Stimulated activated CD4-positive, alpha-beta T cell treated with anti-CD3 and anti-CD28 coated beads, Interleukin-15, amount 100 ng/mL, for 48 hours (primary cell): ENCODE results near the gene DOK7.

Source experiments
- DNase-seq, 2 donors: peaks; one replicate each; pipeline ENCODE4 v3.0.0-alpha.2; 2020; ENCODE audit warnings: low read depth in 2 of 2

DOK7 gene

DNA sequence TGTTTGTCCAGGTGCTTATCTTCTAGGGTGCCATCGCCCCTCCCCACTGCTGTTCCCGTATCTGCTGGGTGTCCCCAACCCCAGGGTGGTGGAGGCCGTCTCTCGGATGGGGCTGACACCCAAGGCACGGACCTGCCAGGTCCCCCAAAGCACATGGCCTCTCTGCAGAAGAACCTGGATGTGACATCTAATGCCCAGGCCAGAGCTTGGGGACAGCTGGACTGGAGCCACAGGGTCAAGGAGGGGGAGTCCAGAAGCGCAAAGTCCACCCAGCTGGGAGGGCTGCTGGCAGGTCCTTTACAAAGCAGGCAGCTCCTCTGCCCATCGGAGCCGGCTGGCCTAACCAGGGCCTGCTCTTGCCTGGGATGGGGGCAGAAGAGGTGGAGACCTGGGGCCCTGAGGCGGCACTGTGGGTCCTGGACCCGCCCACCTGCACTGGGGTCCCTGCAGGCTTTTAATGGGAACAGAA lies 751 bp upstream of the DOK7 start:
- DNase-seq: no peak

- DNase-seq: no peak
Observed at GRCh38 chr4:3463556-3464348, 646 bp downstream of the DOK7 start.

GRCh38 chr4:3464349-3464905 lies 1.3 kb downstream of the DOK7 start:
- DNase-seq: no peak

DNA sequence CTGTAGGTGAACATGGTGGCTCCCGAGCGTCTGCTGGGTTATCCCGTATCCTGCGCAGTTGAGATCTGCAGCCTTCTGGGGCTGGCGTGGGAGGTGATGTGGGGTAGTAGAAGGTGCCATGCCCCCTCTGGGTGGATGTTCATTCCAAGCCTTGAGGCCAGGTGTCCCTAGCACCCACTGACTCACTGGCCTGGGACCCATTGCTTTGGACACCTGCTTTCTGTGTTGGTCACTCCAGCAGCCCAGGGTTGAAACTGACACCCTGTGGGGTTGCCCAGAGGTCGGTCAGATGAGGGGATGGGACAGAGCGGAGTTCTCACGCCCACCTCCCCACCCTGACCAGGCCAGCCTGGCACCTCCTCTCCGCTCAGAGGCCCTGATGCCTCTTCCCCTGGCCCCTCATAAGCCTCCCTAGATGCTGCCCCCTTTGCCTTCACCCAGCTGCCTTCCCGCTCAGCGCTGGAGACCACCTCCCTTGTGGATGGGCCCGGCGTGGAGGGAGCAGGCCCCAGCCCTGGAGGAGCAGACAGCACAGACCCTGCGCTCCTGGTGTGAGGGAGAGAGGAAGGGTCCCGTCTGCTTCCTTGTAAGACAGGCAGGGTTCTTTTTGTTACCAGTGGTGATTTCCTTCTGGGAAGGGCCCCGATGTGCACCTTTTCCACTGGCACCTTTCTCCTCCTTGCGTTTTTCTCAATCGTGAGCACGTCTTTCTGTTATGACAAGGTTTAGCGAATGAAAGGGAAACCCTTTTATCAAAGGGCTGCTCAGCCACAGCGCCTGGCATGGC lies 2.0 kb downstream of the DOK7 start:
- DNase-seq: no peak

- no peak for DNase-seq
Observed at GRCh38 chr4:3465698-3466671, 2.9 kb downstream of the DOK7 start.

- no peak for DNase-seq
Observed at GRCh38 chr4:3466691-3467600, 3.8 kb downstream of the DOK7 start.

DNA sequence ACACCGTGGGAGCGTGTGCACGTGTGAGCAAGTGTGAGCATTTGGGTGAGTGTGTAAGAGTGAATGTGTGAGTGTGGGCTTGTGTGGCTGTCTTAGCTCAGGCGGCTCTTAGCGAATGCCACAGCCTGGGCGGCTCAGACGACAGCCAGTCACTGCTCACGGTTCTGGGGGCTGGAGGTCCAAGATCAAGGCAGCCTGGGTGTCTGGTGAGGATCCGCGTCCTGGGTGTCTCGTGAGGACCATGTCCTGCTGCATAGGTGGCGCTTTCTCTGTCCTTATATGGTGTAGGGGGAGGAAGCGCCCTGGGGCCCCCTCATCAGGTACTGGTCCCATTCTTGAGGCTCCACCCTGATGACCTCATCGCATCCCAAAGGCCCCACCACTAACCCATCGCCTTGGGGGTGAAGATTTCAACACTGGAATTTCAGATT lies 4.5 kb downstream of the DOK7 start:
- DNase-seq: no peak

DNA sequence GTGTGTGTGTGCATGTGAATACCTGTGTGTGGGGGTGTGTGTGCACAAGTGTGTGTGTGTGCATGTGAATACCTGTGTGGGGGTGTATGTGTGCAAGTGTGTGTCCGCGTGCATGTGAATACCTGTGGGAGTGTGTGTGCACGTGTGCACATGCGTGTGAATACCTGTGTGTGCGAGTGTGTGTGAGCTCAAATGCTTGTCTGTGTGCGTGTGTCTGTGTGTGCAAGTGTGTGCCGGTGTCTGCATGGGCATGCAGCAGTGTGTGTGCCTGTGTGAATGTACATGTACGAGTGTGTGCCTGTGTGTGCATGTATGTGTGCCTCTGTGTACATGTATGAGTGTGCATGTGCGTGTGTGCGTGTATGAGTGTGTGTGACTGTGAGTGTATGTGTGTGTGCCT lies 5.0 kb downstream of the DOK7 start:
- no peak for DNase-seq

GRCh38 chr4:3468804-3469203 lies 5.7 kb downstream of the DOK7 start:
- no peak for DNase-seq

DNA sequence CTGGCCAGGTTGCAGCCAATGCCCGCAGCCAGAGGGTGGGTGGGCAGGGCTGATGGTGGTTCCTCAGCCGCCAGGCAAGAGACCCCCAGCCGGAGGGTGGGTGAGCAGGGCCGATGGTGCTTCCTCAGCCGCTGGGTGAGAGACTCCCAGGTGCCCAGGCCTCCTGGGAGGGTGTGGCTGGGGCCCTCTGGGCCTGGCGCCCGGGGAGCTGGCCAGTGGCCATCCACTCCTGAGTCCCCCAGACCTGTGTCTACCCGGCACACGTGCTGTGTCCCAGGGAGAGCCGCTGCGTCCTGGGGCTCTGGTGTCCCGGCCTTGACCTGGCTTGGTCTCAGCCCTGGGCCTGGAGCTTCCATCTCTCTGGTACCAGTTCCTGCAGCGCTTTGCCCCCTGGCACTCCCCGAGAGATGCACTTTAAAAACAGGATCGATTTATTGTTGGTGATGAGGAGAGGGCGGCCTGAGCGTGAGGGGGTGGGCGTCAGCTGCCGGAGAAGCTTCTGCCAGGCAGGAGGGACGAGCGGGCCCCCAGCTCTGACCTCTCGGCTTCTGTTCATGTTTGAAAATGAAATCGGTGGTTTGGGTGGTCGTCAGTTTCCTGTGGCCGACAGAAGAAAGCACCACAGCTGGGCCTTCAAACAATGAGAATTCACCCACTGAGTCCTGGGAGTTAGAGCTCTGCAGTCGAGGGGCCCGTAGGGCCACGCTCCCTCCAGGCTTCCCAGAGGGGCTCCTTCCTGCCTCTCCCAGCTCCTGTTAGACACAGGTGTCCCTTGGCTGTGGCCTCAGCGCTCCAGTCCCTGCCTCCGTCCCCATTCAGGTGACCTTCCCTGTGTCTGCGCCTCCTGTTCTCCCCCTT lies 6.5 kb downstream of the DOK7 start:
- DNase-seq: no peak

- no peak for DNase-seq
Observed at GRCh38 chr4:3470244-3471097, 7.4 kb downstream of the DOK7 start.

DNA sequence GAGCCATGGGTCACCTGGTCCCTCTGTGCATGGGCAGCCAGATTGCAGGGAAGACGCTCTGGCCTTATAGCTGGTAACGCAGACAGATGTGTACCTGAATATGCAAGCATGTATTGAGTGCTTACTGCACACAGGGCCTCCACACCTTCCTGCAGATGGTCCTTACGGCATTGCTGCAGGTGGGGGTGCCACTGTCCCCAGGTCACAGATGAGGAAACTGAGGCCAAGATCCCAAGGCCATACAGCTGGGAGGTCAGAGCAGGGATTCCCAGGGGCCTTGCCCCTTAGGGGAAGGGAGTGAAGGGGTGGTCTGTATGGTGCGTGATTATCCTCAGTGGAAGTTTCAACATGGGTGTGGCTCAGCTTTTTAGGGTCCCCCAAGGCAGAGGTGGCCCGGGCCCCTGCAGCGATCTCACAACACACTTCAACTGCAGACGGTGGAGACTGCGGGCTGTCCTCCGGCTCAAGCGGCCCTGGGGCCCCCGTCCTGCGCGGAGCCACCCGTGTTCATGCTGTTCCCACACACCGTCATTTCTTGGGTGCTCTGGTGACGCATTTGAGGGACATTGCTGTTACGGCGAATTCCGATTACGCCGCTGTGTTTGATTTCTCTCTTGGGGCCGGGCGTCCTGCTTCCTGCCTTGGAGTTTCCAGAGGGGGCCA lies 8.1 kb downstream of the DOK7 start:
- DNase-seq: no peak

GRCh38 chr4:3471886-3472285 lies 8.8 kb downstream of the DOK7 start:
- no peak for DNase-seq

- DNase-seq: no peak
Observed at GRCh38 chr4:3472411-3473141, 9.5 kb downstream of the DOK7 start.

- DNase-seq: no peak
Observed at GRCh38 chr4:3473181-3473950, 10.3 kb downstream of the DOK7 start.

- DNase-seq: no peak
Observed at GRCh38 chr4:3473996-3474765, 11.1 kb downstream of the DOK7 start.
